Rectal smooth muscle tissue (tissue), 1 donor: ENCODE measurements around the gene PWWP2B.
"Not testable (repeated sequence)": the region's sequence is repeated elsewhere in the genome, so short reads cannot be mapped to it uniquely, and the experiment has no call there.

Source experiments
- H3K27ac ChIP-seq: one replicate; pipeline ENCODE4 v1.7.0; 2013; ENCODE audit warnings: low read depth, low read length, inconsistent platforms
- H3K27me3 ChIP-seq: one replicate; pipeline ENCODE4 v1.7.0; 2013; ENCODE audit warnings: low read length; ENCODE audit not compliant: control insufficient read depth, insufficient read depth
- H3K36me3 ChIP-seq: one replicate; pipeline ENCODE4 v1.7.0; 2013; ENCODE audit warnings: low read length; ENCODE audit not compliant: control insufficient read depth, insufficient read depth
- H3K4me1 ChIP-seq: one replicate; pipeline ENCODE4 v1.7.0; 2013; ENCODE audit warnings: low read length; ENCODE audit not compliant: control insufficient read depth, insufficient read depth
- H3K4me3 ChIP-seq: one replicate; pipeline ENCODE4 v1.7.0; 2013; ENCODE audit warnings: low read length
- H3K9ac ChIP-seq: one replicate; pipeline ENCODE4 v1.7.0; 2013; ENCODE audit warnings: low read length

PWWP2B gene

DNA sequence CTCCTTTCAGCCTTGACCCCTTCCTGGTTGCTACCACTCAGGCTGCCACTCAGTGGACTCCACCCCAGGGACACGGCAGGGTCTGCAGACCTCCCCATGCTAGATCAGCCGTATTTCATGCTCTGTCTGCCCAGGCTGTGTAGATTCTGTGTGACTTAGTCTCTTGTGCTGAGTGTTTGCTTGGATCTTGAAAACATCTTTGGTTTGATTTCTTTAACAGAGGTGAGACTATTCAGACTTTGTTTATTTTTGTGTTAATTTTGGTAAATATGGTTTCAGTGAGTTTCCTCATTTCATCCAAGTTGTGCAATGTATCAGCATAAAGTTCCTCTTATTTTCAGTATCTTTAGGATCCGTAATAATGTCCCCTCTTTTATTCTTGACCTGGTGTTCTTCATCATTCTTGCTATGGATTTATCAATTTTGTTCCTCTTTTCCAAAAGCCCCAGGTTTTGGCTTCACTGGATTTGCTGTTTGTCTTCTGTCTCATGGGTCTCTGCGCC, 21.2 kb upstream of the PWWP2B start:
- Histone ChIP-seq H3K27me3 (no peaks in the 10 kb centered on the region), H3K36me3 (peaks cover 3% of the 10 kb centered on the region), H3K4me1 (no peaks in the 10 kb centered on the region), H3K9ac (no peak overlapping the region), H3K27ac (no peak overlapping the region), H3K4me3 (no peak overlapping the region)

DNA sequence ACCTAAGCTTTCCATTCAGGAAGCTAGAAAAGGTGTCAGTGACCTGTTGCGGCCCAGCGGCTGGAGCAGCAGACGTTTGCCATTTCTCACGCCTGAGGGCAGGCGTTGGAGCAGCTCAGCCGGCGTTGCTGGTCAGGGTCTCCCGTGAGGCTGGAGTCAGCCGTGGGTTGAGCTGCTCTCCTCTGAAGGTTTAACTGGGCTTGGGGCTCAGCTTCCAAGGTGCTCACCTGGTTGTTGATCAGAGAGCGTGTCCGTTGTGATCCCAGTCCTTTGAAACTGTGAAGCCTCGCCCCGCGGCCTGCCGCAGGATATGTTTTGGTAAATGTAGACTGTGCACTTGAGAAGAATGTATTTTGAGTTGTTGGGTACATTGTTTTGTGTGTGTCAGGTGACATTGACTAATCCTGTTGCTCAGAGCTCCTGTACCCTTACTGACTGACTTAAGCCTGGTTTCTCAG, 20.6 kb upstream of the PWWP2B start:
- peaks cover 3% of the 10 kb centered on the region for H3K36me3 ChIP-seq
- H3K4me1 ChIP-seq: no peaks in the 10 kb centered on the region
- no peak overlapping the region for H3K9ac ChIP-seq
- H3K27ac ChIP-seq: no peak overlapping the region
- H3K4me3 ChIP-seq: no peak overlapping the region
- H3K27me3 ChIP-seq: no peaks in the 10 kb centered on the region

DNA sequence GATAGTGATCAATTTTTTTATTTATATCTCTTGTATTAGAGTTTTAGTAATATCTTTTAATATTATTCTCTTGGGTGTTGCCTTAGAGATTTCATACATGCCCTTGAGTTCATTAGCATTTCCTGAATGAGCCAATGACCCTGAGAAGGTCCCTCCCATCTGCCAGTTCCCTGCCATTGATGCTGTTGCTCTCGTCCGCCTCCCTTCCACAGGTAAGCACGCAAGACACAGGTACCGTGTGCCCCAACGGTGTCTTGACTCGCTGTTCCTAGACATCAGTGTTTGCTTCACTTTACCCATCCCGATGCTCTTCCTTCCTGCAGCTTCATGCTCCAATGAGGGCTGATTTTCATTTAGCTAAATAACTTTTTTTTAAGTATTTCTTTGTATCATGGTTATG, 19.7 kb upstream of the PWWP2B start:
- no peak overlapping the region for H3K4me3 ChIP-seq
- no peaks in the 10 kb centered on the region for H3K4me1 ChIP-seq
- no peak overlapping the region for H3K27ac ChIP-seq
- H3K36me3 ChIP-seq: peaks cover 3% of the 10 kb centered on the region
- H3K9ac ChIP-seq: no peak overlapping the region
- no peaks in the 10 kb centered on the region for H3K27me3 ChIP-seq

DNA sequence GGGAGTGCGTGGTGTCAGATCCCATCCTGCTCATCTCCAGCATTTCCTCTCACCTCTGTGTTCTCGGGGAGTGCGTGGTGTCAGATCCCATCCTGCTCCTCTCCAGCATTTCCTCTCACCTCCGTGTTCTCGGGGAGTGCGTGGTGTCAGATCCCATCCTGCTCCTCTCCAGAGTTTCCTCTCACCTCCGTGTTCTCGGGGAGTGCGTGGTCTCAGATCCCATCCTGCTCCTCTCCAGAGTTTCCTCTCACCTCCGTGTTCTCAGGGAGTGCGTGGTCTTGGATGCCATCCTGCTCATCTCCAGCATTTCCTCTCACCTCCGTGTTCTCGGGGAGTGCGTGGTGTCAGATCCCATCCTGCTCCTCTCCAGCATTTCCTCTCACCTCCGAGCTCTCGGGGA, 18.0 kb upstream of the PWWP2B start:
- not testable (repeated sequence) for H3K27me3 ChIP-seq, H3K9ac ChIP-seq, H3K4me1 ChIP-seq, H3K4me3 ChIP-seq, H3K27ac ChIP-seq, H3K36me3 ChIP-seq

DNA sequence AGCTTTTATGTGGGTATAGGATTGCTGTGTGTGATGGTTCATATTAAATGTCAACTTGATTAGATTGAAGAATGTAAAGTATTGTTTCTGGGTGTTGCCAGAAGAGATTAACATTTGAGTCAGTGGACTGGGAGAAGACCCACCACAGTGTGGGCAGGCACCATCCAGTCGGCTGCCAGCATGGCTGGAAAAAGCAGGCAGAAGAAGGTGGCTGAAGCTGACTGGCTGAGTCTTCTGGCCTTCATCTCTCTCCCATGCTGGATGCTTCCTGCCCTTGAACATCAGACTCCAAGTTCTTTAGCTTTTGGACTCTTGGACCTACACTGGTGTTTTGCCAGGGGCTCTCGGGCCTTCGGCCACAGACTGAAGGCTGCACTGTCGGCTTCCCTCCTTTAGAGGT, 16.0 kb upstream of the PWWP2B start:
- not testable (repeated sequence) for H3K27ac ChIP-seq, H3K4me1 ChIP-seq, H3K4me3 ChIP-seq, H3K27me3 ChIP-seq, H3K36me3 ChIP-seq, H3K9ac ChIP-seq

DNA sequence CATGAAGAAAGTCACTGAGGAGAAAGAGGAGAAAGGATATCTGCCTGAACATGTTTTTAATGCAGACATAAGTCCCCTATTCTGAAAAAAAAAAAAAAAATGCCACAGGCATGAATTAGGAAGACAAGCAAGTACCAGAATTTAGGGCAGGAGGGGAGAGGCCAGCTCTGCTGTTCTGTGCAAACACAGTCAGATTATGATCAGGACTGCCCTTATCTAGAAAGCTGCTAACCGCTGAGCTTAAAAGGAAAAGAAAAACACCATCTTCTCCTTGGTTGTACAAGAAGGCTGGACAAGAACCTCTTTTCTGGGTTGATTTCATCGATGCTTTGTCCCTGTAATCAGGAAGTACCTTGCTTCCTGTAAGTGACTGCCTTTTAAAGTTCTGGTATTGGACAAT, 15.3 kb upstream of the PWWP2B start:
- no peaks in the 10 kb centered on the region for H3K27me3 ChIP-seq
- H3K4me1 ChIP-seq: no peaks in the 10 kb centered on the region
- no peak overlapping the region for H3K9ac ChIP-seq
- H3K36me3 ChIP-seq: peaks cover 3% of the 10 kb centered on the region
- no peak overlapping the region for H3K27ac ChIP-seq
- H3K4me3 ChIP-seq: no peak overlapping the region

DNA sequence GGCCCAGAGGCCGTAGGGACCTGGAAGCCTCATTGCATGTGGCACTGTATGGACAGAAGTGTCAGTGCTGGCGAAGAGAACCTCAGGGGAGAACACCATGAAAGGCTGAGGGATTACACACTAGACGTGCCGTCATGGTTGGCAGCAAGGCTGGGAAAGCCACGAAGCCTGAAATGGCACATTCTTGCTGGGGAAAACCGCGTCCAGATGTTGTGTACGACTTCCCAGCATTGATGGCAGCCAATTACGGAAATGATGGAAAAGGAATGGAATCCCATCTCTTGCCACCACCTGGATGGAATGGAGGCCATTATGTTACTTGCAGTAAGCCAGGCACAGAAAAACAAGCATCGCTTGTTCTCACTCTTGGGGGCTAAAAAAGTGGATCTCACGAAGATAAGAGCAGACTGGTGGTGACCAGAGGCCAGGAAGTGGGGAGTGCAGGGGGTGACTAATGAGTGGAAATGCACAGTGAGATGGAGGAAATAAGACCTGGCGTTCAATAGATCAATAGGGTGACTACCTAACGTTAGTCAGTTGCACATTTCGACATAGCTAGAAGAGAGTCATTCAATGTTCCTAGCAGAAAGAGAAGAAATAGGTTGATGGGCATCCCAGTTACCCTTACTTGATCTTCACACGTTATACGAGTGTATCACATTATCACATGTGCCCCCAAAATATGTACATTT, 14.6 kb upstream of the PWWP2B start:
- Histone ChIP-seq H3K4me1 (no peaks in the 10 kb centered on the region), H3K4me3 (no peak overlapping the region), H3K9ac (no peak overlapping the region), H3K27ac (no peak overlapping the region), H3K27me3 (no peaks in the 10 kb centered on the region), H3K36me3 (peaks cover 3% of the 10 kb centered on the region)

DNA sequence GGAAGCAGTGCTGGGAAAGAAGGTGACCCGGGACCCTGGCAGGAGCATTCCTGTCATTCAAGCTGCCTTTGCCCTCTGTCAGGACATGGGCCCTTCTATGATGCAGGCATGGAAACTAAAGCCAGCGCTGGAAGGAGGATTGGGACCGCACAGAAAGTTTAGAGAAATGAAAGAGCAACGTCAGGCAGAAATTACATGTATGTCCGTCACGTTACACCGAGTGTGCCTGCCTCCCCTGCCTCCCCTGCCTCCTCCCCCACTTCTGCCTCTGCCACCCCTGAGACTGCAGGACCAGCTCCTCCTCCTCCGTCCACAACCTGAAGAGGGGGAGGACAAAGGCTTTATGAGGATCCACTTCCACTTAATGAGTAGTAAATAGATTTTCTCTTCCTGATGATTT, 13.9 kb upstream of the PWWP2B start:
- Histone ChIP-seq H3K4me1 (no peaks in the 10 kb centered on the region), H3K27me3 (no peaks in the 10 kb centered on the region), H3K27ac (no peak overlapping the region), H3K9ac (no peak overlapping the region), H3K4me3 (no peak overlapping the region), H3K36me3 (peaks cover 3% of the 10 kb centered on the region)

DNA sequence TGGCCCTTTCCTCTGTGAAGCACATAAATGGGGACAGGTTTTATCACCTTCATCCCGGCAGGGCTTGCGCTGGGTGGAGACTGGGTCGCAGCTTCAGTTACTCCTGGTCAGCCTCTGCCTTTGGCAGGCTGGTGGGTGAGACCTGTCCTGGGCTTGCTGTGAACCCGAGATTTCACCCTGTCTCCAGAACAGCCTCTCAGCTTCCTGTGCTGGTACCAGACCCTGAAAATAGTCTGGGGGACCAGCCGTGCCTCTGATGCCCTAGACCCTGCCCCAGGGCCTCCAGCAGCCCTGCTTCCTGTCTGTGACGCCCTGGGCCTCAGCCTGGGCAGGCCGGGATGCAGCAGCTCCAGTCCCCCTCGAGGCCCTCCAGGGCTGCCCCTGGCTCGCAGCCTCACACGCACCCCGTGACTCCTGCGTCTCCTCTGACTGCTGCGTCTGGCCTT, 13.2 kb upstream of the PWWP2B start:
- H3K27ac ChIP-seq: no peak overlapping the region
- no peaks in the 10 kb centered on the region for H3K27me3 ChIP-seq
- peaks cover under 1% of the 10 kb centered on the region for H3K36me3 ChIP-seq
- no peak overlapping the region for H3K4me3 ChIP-seq
- H3K4me1 ChIP-seq: no peaks in the 10 kb centered on the region
- no peak overlapping the region for H3K9ac ChIP-seq

DNA sequence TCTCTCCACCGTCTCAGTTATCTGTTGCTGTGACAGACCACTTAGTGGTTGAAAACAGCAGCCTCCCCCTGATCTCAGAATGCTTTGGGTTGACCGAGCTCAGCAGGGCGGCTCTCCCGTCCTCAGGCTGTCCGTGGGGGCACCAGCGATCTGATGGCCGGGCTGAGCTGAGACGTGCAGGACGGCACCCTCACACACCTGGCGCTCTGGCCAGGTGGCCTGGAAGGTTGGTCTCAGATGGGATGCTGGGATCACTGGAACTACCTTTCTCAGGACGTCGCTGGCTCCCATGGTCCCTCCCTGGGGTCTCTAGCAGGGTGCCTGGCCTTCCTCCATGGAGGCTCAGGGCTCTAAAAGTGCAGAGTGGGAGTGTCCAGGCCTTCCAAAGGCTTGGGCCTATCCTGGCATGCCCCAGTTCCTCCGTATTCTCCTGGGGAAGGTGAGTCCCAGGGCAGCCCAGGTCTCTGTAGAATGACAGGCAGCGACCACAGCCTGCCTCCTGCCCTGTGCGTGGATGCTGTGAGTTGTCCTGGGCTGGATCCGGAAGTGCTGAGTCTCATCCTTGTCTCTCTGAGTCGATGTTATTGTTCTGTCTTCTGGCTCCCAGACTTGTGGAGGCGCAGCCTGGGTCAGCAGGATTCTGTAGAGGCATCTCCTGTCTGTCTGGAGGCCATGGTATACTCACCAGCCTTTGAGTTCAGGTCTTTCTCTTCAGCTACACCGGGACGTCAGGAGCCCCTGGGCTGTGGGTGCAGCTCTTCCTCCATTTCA, 12.2 kb upstream of the PWWP2B start:
- Histone ChIP-seq H3K4me1 (no peaks in the 10 kb centered on the region), H3K27ac (no peak overlapping the region), H3K36me3 (no peaks in the 10 kb centered on the region), H3K27me3 (no peaks in the 10 kb centered on the region), H3K4me3 (no peak overlapping the region), H3K9ac (no peak overlapping the region)

DNA sequence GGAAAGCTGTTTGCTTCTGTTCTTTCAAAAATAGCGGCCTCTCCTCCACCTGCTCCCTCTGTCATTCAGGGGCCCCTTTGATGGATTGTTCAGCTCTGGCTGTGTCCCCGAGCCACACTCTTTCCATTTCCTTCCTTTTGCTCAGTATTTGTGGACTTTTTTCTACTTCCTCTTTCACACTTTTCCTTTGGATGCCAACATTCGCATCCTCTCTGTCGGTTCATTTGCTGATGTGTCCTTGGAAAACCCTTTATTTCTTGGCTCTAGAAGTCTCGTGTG, 11.7 kb upstream of the PWWP2B start:
- Histone ChIP-seq H3K4me3 (no peak overlapping the region), H3K27me3 (no peaks in the 10 kb centered on the region), H3K9ac (no peak overlapping the region), H3K4me1 (no peaks in the 10 kb centered on the region), H3K36me3 (no peaks in the 10 kb centered on the region), H3K27ac (no peak overlapping the region)

DNA sequence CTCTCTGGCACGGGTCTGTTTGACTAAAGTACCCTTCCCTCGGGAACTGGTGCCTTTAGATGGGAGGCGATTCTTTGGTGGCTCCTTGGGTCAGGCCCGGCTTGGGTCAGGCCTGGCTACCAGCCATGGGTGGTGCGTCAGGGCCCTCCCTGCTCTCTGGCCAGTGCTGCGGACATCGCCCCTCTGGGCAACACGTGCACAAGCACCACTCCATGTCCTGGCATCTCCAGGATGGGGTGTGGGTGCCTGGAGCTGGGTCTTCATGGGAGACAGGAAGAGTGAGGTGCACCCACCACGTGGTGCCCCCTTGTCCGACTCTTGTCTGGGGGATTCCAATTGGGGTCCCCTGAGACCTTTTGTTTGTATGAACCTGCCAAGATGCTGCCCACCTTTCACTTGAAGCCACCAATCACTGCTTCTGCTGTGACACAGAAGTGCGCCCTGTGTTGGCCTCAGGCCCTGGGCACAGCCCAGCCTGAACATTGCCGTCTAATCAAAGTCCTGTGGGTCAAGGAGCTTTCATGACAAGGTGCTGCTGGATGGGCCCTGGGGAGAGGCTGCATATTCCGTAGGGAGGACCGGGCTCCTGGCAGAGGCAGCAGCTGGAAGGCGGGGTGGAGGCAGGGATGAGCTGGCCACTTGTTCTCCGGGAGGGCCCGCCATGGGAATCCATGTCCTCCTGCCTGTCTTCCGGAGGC, 11.1 kb upstream of the PWWP2B start:
- H3K4me1 ChIP-seq: no peaks in the 10 kb centered on the region
- H3K27ac ChIP-seq: no peak overlapping the region
- no peak overlapping the region for H3K4me3 ChIP-seq
- no peak overlapping the region for H3K9ac ChIP-seq
- H3K27me3 ChIP-seq: no peaks in the 10 kb centered on the region
- no peaks in the 10 kb centered on the region for H3K36me3 ChIP-seq
